Mesothelial cell of epicardium (in vitro differentiated cells): Measurements from ENCODE around the gene ONECUT1. TPM values are rescaled to one million over a fixed set of nuclear protein-coding genes. Genes with fewer than 3 reads are reported as not detected.

ENCODE experiments used
- DNase-seq, 2 experiments: peaks; one replicate each; pipeline ENCODE4 v3.0.0; 2021; ENCODE audit warnings: low spot score in 2 of 2; ENCODE audit not compliant: unreplicated experiment in 2 of 2
- H3K27ac Mint-ChIP-seq: 2 replicates; pipeline ENCODE4 v1.8.0; 2021; ENCODE audit warnings: mixed read lengths
- H3K27me3 Mint-ChIP-seq: 2 replicates; pipeline ENCODE4 v1.8.0; 2021; ENCODE audit warnings: low read depth, mixed read lengths
- H3K36me3 Mint-ChIP-seq: 2 replicates; pipeline ENCODE4 v1.8.0; 2021; ENCODE audit warnings: mixed read lengths
- H3K4me1 Mint-ChIP-seq: 2 replicates; pipeline ENCODE4 v1.8.0; 2021; ENCODE audit warnings: mixed read lengths
- H3K4me3 Mint-ChIP-seq: 2 replicates; pipeline ENCODE4 v1.8.0; 2021; ENCODE audit warnings: mild to moderate bottlenecking, moderate library complexity, mixed read lengths
- H3K9me3 Mint-ChIP-seq: 2 replicates; pipeline ENCODE4 v1.8.0; 2021; ENCODE audit warnings: mixed read lengths
- CTCF ChIP-seq: fragments of 200-600 bp; sonication (generic); IDR thresholded peaks from one replicate; pipeline ENCODE4 v1.5.0; 2021; ENCODE audit warnings: antibody characterized with exemption; ENCODE audit not compliant: unreplicated experiment
- total RNA-seq: library from RNA; stranded (reverse); gene quantifications from 3 replicates; pipeline ENCODE4 v1.2.1, GENCODE V29; 2021

The ONECUT1 gene
- total RNA-seq, 1 donor from 2014 or later = 0.18 TPM

GRCh38 chr15:52718551-52718950 is 71.6 kb downstream of the ONECUT1 start:
- Mint-ChIP-seq H3K9me3 (no peaks in the 10 kb centered on the region), H3K4me3 (no peak overlapping the region), H3K4me1 (no peaks in the 10 kb centered on the region), H3K36me3 (no peaks in the 10 kb centered on the region), H3K27ac (no peak overlapping the region), H3K27me3 (no peaks in the 10 kb centered on the region)
- TF ChIP-seq CTCF = no peak
- DNase-seq = no peak

DNA sequence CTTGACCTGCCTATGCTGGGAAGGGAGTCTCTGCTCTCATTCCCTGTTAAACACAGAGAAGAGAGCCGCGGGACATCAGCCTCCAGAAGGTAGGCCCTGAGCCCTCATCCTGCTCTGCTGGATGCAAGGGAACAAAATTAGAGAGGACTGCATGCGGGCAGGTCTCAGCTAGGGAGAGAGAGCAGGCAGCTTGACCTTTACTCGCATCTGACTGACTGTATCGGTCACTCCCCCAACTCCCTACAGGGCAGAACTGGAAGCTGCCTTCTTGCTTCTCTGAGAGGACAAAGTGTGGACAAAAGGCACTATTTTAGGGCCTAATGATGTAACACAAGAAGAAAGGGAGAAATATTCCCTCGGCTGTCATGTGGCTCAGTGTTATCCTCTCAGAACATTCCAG is 72.2 kb downstream of the ONECUT1 start:
- Mint-ChIP-seq H3K4me1 (no peaks in the 10 kb centered on the region), H3K36me3 (no peaks in the 10 kb centered on the region), H3K4me3 (no peak overlapping the region), H3K27me3 (no peaks in the 10 kb centered on the region), H3K9me3 (no peaks in the 10 kb centered on the region), H3K27ac (no peak overlapping the region)
- no peak for TF ChIP-seq CTCF
- no peak for DNase-seq

GRCh38 chr15:52717481-52717880 is 72.7 kb downstream of the ONECUT1 start:
- Mint-ChIP-seq H3K9me3 (no peaks in the 10 kb centered on the region), H3K36me3 (no peaks in the 10 kb centered on the region), H3K27me3 (no peaks in the 10 kb centered on the region), H3K4me3 (no peak overlapping the region), H3K4me1 (no peaks in the 10 kb centered on the region), H3K27ac (no peak overlapping the region)
- no peak for TF ChIP-seq CTCF
- DNase-seq = no peak

DNA sequence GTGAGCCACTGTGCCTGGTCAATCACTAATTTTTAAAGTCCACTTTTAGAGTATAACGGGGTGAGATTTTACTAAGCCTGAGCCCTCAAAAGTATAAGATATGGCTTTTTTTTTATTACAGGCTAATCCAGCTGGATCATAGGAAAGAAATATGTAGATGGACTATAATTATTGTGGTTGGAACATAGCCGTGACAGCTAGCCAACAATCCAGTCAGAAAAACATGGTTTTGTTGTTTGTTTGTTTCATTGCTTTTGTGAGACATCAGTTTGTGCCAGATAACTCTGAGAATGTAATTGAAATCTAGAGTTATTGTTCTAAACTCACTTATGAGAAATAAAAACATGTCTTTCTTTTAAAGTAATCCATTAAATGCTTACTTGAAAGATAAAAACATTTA is 73.6 kb downstream of the ONECUT1 start:
- Mint-ChIP-seq H3K36me3 (no peaks in the 10 kb centered on the region), H3K27me3 (no peaks in the 10 kb centered on the region), H3K9me3 (no peaks in the 10 kb centered on the region), H3K27ac (no peak overlapping the region), H3K4me1 (no peaks in the 10 kb centered on the region), H3K4me3 (no peak overlapping the region)
- DNase-seq = no peak
- TF ChIP-seq CTCF = no peak

- Mint-ChIP-seq H3K27me3 (no peaks in the 10 kb centered on the region), H3K9me3 (no peaks in the 10 kb centered on the region), H3K36me3 (no peaks in the 10 kb centered on the region), H3K27ac (no peak overlapping the region), H3K4me3 (no peak overlapping the region), H3K4me1 (no peaks in the 10 kb centered on the region)
- no peak for TF ChIP-seq CTCF
- no peak for DNase-seq
These were observed 74.7 kb downstream of the ONECUT1 start for GRCh38 chr15:52715411-52715810.

DNA sequence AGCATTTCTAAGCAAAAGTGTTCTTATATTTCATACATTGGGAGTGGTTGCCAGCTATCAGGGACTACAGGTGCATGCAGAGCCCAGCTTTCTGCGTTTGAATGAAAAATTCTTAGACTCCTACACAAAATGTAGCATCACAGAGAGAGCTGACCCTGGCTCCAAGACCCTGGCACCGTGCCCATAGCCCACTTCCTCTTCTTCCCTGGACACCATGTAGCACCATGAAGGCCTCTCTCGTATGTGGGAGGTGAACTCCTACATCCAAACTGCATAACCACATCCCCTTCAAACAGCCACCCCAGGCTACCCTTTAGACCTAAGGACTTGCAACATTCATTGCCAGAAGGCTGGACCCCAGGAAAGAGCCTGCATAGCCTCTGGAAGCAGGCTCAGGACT is 75.2 kb downstream of the ONECUT1 start:
- TF ChIP-seq CTCF = no peak
- Mint-ChIP-seq H3K4me3 (no peak overlapping the region), H3K27me3 (no peaks in the 10 kb centered on the region), H3K4me1 (no peaks in the 10 kb centered on the region), H3K36me3 (no peaks in the 10 kb centered on the region), H3K27ac (no peak overlapping the region), H3K9me3 (no peaks in the 10 kb centered on the region)
- no peak for DNase-seq
